ENCODE measurements around the gene HEATR5B. TPM values are rescaled to one million over a fixed set of nuclear protein-coding genes. Genes with fewer than 3 reads are reported as not detected.

HEATR5B gene
- total RNA-seq, 4 donors from 2014 or later, result 25.6 to 65.3 (median 45.3) TPM

- H3K4me1 ChIP-seq, result no peaks in the 10 kb centered on the region
- H3K27ac ChIP-seq, result no peak overlapping the region
- DNase-seq (ENCODE audit: low spot score in 2 of 2), result no peak
- no peak overlapping the region for H3K4me3 ChIP-seq
- peaks cover 49% of the 10 kb centered on the region for H3K36me3 ChIP-seq
- 67% methylated on average over 2 of the region's 2 CpGs for whole genome bisulfite sequencing
- no peak for TF ChIP-seq CTCF (IDR thresholded peaks at IDR 0.05)
- no peak for TF ChIP-seq EP300 (IDR thresholded peaks at IDR 0.05)
- no peak for TF ChIP-seq POLR2AphosphoS5 (IDR thresholded peaks at IDR 0.05)
- TF ChIP-seq POLR2A (IDR thresholded peaks at IDR 0.05), result no peak
- no peaks in the 10 kb centered on the region for H3K27me3 ChIP-seq
- H3K9me3 ChIP-seq, result no peaks in the 10 kb centered on the region
Observed at GRCh38 chr2:37111958-37112357, 27.8 kb upstream of the HEATR5B start.

GRCh38 chr2:37110306-37111212 lies 26.4 kb upstream of the HEATR5B start:
- Histone ChIP-seq H3K4me1 (no peaks in the 10 kb centered on the region), H3K4me3 (no peak overlapping the region), H3K27ac (no peak overlapping the region), H3K27me3 (no peaks in the 10 kb centered on the region), H3K9me3 (no peaks in the 10 kb centered on the region), H3K36me3 (peaks cover 52% of the 10 kb centered on the region)
- DNase-seq (ENCODE audit: low spot score in 2 of 2), result no peak
- TF ChIP-seq CTCF (IDR thresholded peaks at IDR 0.05), result no peak
- TF ChIP-seq EP300 (IDR thresholded peaks at IDR 0.05), result no peak
- no peak for TF ChIP-seq POLR2AphosphoS5 (IDR thresholded peaks at IDR 0.05)
- 91% methylated on average over 4 of the region's 4 CpGs for WGBS

GRCh38 chr2:37109523-37109922 lies 25.4 kb upstream of the HEATR5B start:
- 93% methylated on average over 4 of the region's 4 CpGs for WGBS
- H3K4me1 ChIP-seq, result no peaks in the 10 kb centered on the region
- no peaks in the 10 kb centered on the region for H3K9me3 ChIP-seq
- no peak overlapping the region for H3K4me3 ChIP-seq
- no peaks in the 10 kb centered on the region for H3K27me3 ChIP-seq
- H3K27ac ChIP-seq, result no peak overlapping the region
- no peak for TF ChIP-seq EP300 (IDR thresholded peaks at IDR 0.05)
- TF ChIP-seq POLR2A (IDR thresholded peaks at IDR 0.05), result no peak
- no peak for TF ChIP-seq CTCF (IDR thresholded peaks at IDR 0.05)
- TF ChIP-seq POLR2AphosphoS5 (IDR thresholded peaks at IDR 0.05), result no peak
- peaks cover 55% of the 10 kb centered on the region for H3K36me3 ChIP-seq
- no peak for DNase-seq (ENCODE audit: low spot score in 2 of 2)

GRCh38 chr2:37105150-37105549 lies 21.0 kb upstream of the HEATR5B start:
- Histone ChIP-seq H3K4me3 (no peak overlapping the region), H3K36me3 (peaks cover 71% of the 10 kb centered on the region), H3K9me3 (no peaks in the 10 kb centered on the region), H3K27ac (no peak overlapping the region), H3K27me3 (no peaks in the 10 kb centered on the region), H3K4me1 (no peaks in the 10 kb centered on the region)
- no peak for TF ChIP-seq POLR2A (IDR thresholded peaks at IDR 0.05)
- TF ChIP-seq CTCF (IDR thresholded peaks at IDR 0.05), result no peak
- no peak for TF ChIP-seq POLR2AphosphoS5 (IDR thresholded peaks at IDR 0.05)
- TF ChIP-seq EP300 (IDR thresholded peaks at IDR 0.05), result no peak
- no peak for DNase-seq (ENCODE audit: low spot score in 2 of 2)
- 90% methylated on average over 5 of the region's 5 CpGs for WGBS

GRCh38 chr2:37104178-37104577 lies 20.0 kb upstream of the HEATR5B start:
- Histone ChIP-seq H3K4me1 (no peaks in the 10 kb centered on the region), H3K27ac (no peak overlapping the region), H3K4me3 (no peak overlapping the region), H3K27me3 (no peaks in the 10 kb centered on the region), H3K36me3 (peaks cover 71% of the 10 kb centered on the region), H3K9me3 (no peaks in the 10 kb centered on the region)
- TF ChIP-seq CTCF (IDR thresholded peaks at IDR 0.05), result no peak
- TF ChIP-seq EP300 (IDR thresholded peaks at IDR 0.05), result no peak
- TF ChIP-seq POLR2AphosphoS5 (IDR thresholded peaks at IDR 0.05), result no peak
- no peak for TF ChIP-seq POLR2A (IDR thresholded peaks at IDR 0.05)
- WGBS, result 97% methylated on average over 2 of the region's 2 CpGs
- no peak for DNase-seq (ENCODE audit: low spot score in 2 of 2)

Data from suprapubic skin (tissue), 4 donors.